Large intestine (tissue), 3 donors: Measurements from ENCODE around the gene GLRX5. TPM values are rescaled to one million over a fixed set of nuclear protein-coding genes. Genes with fewer than 3 reads are reported as not detected.

Experiments used
- DNase-seq, 2 donors: peaks; one replicate each; pipeline versions ENCODE4 v3.0.0 to v3.0.0-alpha.2; 2013
- H3K27ac ChIP-seq: one replicate; pipeline ENCODE4 v1.5.1; 2013; ENCODE audit warnings: low read length
- H3K27me3 ChIP-seq: 2 replicates; pipeline ENCODE4 v1.6.1; 2013; ENCODE audit warnings: low read length; ENCODE audit not compliant: control insufficient read depth, insufficient read depth
- H3K36me3 ChIP-seq: 2 replicates; pipeline ENCODE4 v1.6.1; 2013; ENCODE audit warnings: low read length; ENCODE audit not compliant: control insufficient read depth, insufficient read depth
- H3K4me1 ChIP-seq: one replicate; pipeline ENCODE4 v1.6.1; 2013; ENCODE audit warnings: low read length; ENCODE audit not compliant: control insufficient read depth, insufficient read depth
- H3K4me3 ChIP-seq: one replicate; pipeline ENCODE4 v1.5.1; 2013; ENCODE audit warnings: low read length
- H3K9me3 ChIP-seq: one replicate; pipeline ENCODE4 v1.6.1; 2013; ENCODE audit warnings: mild to moderate bottlenecking, low read depth, low read length, moderate library complexity; ENCODE audit not compliant: control insufficient read depth
- WGBS: methylation state at CpG from one replicate; pipeline ENCODE4 v1.1.5; 2013; ENCODE audit warnings: low lambda C conversion rate; ENCODE audit not compliant: insufficient coverage; 5-methylcytosine and 5-hydroxymethylcytosine counted together
- polyA plus RNA-seq: library from polyadenylated mRNA; unstranded; fragments of 120-200 nt; gene quantifications from one replicate; pipeline ENCODE4 v1.2.1, GENCODE V29; 2013

The GLRX5 gene
- polyA plus RNA-seq, 1 donor: 46.5 TPM

DNA sequence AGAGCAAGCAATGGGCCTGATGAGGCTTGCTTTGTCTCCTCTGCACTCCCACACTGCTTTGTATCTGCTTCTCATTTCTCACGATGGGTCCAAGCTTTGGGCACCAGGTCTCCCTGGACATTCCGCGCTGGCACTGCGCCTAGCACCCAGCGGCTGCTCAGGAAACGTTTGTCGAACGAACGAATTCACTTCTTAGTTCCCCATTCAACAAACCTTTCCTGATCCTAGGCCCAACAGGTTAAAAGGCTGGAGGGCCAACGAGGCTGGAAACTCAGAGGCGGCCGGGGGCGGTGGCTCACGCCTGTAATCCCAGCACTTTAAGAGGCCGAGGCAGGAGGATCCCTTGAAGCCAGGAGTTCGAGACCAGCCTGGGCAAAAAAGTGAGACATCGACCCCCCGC lies 1.0 kb upstream of the GLRX5 start:
- no peak for DNase-seq
- Histone ChIP-seq H3K36me3 (no peaks in the 10 kb centered on the region), H3K27ac (peak overlapping the region; percentile 83), H3K4me1 (peaks cover 15% of the 10 kb centered on the region), H3K4me3 (peak overlapping the region; percentile 94), H3K27me3 (no peaks in the 10 kb centered on the region), H3K9me3 (no peaks in the 10 kb centered on the region)
- no CpG with 5 or more reads among the region's 18 CpGs for WGBS

DNA sequence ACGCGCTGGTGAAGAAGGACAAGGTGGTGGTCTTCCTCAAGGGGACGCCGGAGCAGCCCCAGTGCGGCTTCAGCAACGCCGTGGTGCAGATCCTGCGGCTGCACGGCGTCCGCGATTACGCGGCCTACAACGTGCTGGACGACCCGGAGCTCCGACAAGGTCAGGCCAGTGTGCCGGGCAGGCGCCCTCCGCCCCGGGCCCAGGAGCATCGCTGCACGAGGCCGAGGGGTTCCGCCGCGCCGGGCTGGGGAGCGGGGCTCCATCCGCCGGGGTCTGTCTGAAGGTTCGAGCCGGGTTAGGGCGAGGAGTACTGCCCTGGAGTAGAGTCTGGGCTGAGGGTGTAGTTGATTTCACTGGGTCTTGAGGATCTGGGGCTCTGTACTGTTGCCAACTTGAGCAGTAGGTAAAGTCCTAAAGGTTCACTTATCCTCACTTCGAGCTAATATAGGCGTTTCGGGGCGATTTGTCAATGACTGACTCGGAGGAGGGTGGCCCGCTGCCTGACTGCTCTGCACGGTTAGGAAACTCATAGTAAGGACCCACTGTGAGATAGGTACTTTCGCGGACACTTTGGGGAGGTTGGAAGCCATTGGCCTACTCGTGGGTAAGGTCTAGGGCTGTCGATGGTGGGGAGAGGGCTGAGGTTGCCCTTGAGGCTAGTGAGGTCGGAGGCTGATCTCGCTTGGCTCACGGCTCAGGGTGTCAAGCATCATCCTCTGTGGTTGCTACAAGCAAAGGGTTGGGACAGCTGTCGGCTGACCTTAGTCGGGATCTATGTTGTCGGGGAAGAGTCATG lies 574 bp downstream of the GLRX5 start:
- H3K36me3 ChIP-seq: no peaks in the 10 kb centered on the region
- no peaks in the 10 kb centered on the region for H3K9me3 ChIP-seq
- peak overlapping the region; percentile 70 for H3K4me3 ChIP-seq
- WGBS: no CpG with 5 or more reads among the region's 52 CpGs
- H3K4me1 ChIP-seq: peaks cover 15% of the 10 kb centered on the region
- peak in 1 of 2 donors; percentile 66 for DNase-seq
- H3K27me3 ChIP-seq: no peaks in the 10 kb centered on the region
- no peak overlapping the region for H3K27ac ChIP-seq

DNA sequence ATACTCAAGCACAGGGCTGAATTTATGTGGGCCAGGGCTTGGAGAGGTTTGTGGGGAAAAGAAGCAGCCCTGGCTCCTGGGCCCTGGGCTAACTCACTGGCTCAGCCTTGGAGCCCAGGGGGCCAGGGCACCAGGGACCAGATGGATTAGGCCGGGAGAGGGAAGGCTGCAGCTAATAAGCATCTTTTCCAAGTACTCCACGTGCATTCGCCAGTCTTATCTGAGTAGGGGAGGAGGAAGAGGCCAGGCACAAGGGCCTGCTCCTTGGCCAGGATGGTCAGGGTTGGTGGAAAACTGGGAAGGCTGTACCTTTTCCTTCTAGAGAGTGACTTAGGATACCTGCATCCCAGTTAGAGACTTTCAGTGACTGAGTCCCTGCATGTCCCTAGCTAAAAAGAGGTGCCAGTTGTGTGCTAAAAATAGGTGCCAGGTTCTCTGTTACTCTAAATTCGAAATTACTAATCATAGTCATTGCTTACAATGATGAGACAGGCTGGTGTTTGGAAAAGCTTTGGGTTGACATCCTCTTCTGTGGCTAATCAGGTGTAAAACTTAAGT lies 1.3 kb downstream of the GLRX5 start:
- H3K36me3 ChIP-seq: no peaks in the 10 kb centered on the region
- H3K4me3 ChIP-seq: peak overlapping the region; percentile 70
- WGBS: no CpG with 5 or more reads among the region's 4 CpGs
- H3K27me3 ChIP-seq: no peaks in the 10 kb centered on the region
- no peak overlapping the region for H3K27ac ChIP-seq
- no peaks in the 10 kb centered on the region for H3K9me3 ChIP-seq
- H3K4me1 ChIP-seq: peaks cover 15% of the 10 kb centered on the region
- DNase-seq: peak in 1 of 2 donors; percentile 29

DNA sequence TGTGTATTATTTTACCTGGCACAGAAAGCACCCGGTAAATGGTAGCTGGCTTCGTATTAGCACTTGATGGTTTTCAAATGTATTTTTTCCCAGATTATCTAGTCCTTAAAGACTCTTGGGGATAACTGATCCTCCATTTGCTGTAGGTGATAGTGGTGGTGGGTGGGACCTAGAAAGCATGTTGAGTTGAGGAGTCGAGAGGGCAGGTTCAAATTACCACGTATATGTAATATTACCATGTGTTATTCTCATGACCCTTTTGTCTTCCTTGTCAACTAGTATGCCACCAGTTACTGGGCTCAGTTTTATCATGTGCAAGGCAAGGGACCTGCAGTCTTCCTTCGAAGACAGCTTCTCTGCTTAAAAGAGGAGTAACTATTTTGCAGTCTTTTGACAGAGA lies 1.8 kb downstream of the GLRX5 start:
- Histone ChIP-seq H3K27me3 (no peaks in the 10 kb centered on the region), H3K36me3 (no peaks in the 10 kb centered on the region), H3K4me3 (no peak overlapping the region), H3K27ac (no peak overlapping the region), H3K4me1 (peaks cover 15% of the 10 kb centered on the region), H3K9me3 (no peaks in the 10 kb centered on the region)
- DNase-seq: no peak
- WGBS: 74% methylated on average over 3 of the region's 5 CpGs

DNA sequence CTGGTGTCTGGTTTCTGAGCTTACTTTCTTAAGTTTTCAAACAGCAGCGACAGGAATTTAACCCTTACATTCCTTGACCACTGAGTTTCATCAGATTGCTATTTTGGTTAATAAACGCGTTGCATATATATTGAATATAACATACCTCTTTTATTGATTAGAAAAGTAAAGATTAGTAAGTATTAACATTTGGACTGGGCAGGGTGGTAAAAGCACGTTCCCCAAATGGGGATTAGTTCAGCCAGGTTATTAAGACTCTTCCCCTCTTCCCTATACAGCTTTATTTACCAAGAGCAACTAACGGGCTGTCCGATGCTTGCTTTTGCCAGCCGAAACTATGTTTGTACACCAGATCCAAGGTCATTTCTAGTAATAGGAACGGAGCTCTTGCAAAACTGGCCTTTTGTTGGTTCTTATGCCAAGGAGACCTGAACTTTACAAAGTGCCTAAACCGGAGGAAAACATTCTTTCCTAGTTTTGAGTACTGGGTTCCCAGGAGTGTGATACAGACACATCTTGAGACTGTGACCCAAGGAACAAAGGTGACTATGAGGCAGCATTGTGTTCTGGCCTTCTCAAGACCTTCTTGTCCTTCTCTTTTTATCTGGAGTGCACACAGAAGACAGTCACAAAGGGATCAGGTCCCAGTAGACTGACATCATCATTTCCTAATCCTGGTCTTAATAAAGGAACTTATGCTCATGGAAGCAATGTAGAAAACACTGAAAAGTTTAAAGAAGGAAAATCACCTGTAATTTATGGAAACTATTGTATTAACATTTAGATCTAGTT lies 2.6 kb downstream of the GLRX5 start:
- DNase-seq: no peak
- Histone ChIP-seq H3K4me1 (peaks cover 15% of the 10 kb centered on the region), H3K36me3 (no peaks in the 10 kb centered on the region), H3K27me3 (no peaks in the 10 kb centered on the region), H3K9me3 (no peaks in the 10 kb centered on the region), H3K27ac (no peak overlapping the region), H3K4me3 (no peak overlapping the region)
- 52% methylated on average over 2 of the region's 9 CpGs for WGBS

DNA sequence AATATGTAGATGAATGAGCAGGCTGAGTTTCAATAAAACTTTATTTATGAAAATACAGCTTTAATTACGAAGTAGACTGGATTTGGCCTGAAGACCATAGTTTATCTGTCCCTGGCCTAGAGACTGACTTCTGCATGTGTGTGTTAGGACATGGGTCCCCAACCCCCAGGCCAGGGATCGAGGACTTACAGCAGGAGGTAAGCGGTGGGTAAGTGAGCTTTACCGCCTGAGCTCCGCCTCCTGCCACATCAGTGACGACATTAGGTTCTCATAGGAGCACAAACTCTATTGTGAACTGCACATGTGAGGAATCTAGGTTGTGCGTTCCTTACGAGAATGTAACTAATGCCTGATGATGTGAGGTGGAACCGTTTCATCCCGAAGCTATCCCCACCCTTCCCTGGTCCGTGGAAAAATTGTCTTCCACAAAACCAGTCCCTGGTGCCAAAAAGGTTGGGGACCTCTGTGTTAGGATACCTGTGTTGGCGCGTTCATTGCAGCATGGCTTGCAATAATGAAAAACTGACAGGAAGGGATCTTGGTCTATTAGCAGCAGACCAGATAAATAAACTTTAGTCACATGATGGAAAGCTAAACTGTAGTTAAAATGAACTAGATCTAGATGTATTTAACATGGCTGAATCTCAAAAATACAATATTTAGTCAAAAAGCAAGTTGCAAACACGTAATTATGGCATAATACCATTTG lies 4.1 kb downstream of the GLRX5 start:
- H3K4me1 ChIP-seq: peaks cover 10% of the 10 kb centered on the region

DNA sequence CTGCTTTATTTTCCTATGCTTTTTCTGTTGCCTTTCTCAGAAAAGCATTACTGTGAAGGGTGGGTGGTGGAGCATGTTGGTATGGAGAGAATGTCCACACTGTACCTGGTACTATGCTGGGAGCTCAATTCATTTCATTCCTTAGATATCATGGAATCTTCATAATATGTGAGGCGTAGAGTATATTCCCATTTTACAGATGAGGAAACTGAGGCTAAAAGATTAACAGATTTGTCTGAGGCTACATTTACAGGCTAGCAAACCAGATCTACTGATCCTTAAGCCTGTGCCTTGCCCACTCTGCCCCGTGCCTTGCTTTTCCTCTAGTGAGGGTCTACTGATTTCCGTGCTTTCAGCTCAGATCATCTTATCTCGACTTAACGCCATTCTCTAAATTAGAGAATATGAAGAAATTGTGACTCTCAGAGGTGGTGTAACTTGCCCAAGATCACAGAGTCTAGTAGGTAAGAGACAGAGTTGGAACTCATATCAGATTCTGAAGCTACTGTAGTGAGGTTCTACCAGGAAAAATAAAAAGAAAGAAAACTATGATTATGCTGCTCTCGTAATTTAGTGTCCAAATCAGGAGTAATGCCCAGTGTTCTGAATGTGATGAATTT lies 5.5 kb downstream of the GLRX5 start:
- no peaks in the 10 kb centered on the region for H3K9me3 ChIP-seq
- peaks cover 13% of the 10 kb centered on the region for H3K36me3 ChIP-seq
- WGBS: no CpG with 5 or more reads among the region's 6 CpGs
- no peak overlapping the region for H3K27ac ChIP-seq
- H3K27me3 ChIP-seq: no peaks in the 10 kb centered on the region
- no peak overlapping the region for H3K4me3 ChIP-seq
- no peak for DNase-seq
- peaks cover 10% of the 10 kb centered on the region for H3K4me1 ChIP-seq

More for the DNA sequence above, 4.1 kb downstream of the GLRX5 start:
- H3K4me3 ChIP-seq: no peak overlapping the region
- H3K9me3 ChIP-seq: no peaks in the 10 kb centered on the region
- no peak for DNase-seq
- WGBS: 100% methylated on average over 1 of the region's 14 CpGs
- H3K27ac ChIP-seq: no peak overlapping the region
- peaks cover 2% of the 10 kb centered on the region for H3K36me3 ChIP-seq
- H3K27me3 ChIP-seq: no peaks in the 10 kb centered on the region

DNA sequence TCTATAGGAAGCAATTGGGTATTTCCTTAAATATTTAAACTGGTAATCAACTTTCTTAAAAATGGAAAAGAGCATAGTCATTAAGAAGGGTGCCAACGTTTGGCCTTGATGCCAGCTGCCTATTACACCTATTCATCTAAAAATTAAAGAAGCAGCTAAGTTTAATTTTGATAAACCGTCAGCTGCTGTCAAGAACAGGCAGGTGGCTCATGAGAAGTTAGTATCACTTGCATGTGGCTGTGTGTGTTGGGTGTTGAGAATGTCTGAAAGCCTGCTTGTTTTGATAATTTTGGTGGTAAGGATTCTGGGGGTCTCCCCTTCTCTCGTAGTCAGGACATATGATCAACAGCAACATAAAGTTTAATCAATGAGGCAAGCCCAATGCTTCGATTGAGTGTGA lies 6.5 kb downstream of the GLRX5 start:
- Histone ChIP-seq H3K36me3 (peaks cover 17% of the 10 kb centered on the region), H3K27ac (no peak overlapping the region), H3K4me1 (peaks cover under 1% of the 10 kb centered on the region), H3K27me3 (no peaks in the 10 kb centered on the region), H3K9me3 (no peaks in the 10 kb centered on the region), H3K4me3 (no peak overlapping the region)
- no peak for DNase-seq
- 100% methylated on average over 1 of the region's 4 CpGs for WGBS

DNA sequence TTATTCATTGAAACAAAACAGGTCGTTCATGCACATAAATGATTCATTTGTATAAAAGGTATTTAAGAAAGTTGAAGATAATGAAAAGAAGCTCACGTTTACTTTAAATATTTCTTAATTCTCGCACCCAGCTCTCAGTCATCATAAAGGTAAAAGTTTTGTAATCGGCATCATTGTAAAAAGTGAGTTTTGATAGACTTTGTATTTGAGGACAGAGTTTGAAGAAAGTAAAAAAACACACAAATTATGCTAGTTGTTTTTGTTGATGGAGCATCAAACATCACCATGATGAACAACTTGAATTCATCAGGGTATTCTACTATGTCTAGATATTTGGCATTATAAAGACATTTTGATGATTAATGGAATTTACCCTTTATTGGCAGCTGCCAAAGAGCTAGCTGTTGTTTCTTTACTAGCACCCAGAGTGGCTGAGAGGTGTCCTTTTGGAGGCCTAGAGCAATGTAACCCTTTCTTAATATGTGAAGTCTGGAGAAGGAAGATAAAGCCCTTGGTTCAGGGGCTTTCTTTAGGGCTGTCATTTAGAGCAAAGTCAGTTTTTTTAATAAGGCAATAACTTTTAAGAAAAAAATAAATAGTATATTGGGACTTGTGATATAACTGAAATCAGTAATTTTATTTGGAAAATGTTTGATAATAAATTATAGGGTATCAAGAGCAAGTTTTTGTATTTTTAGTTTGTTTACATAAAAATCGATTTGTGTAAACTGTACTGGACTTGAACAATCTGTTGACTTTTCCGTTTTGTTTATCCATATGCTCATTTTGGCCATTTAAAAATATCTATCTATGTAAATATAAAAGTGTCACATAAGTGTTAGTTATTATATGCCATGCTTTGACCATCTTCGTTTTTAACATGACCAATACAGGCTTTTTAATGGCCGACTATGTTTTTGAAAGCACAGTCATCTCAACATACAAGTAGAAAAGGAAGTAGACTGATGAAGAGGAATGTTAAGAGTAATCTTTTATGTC lies 7.4 kb downstream of the GLRX5 start:
- peaks cover 17% of the 10 kb centered on the region for H3K36me3 ChIP-seq
- no peaks in the 10 kb centered on the region for H3K9me3 ChIP-seq
- H3K27ac ChIP-seq: no peak overlapping the region
- DNase-seq: no peak
- H3K4me3 ChIP-seq: no peak overlapping the region
- no peaks in the 10 kb centered on the region for H3K4me1 ChIP-seq
- 100% methylated on average over 3 of the region's 8 CpGs for WGBS
- no peaks in the 10 kb centered on the region for H3K27me3 ChIP-seq
